Measurements from ENCODE around the gene PLD4. TPM values are rescaled to one million over a fixed set of nuclear protein-coding genes. Genes with fewer than 3 reads are reported as not detected.

Gene PLD4
- total and polyA plus RNA-seq, 3 donors from 2014 or later: 1.1 to 1.7 (median 1.2) TPM

DNA sequence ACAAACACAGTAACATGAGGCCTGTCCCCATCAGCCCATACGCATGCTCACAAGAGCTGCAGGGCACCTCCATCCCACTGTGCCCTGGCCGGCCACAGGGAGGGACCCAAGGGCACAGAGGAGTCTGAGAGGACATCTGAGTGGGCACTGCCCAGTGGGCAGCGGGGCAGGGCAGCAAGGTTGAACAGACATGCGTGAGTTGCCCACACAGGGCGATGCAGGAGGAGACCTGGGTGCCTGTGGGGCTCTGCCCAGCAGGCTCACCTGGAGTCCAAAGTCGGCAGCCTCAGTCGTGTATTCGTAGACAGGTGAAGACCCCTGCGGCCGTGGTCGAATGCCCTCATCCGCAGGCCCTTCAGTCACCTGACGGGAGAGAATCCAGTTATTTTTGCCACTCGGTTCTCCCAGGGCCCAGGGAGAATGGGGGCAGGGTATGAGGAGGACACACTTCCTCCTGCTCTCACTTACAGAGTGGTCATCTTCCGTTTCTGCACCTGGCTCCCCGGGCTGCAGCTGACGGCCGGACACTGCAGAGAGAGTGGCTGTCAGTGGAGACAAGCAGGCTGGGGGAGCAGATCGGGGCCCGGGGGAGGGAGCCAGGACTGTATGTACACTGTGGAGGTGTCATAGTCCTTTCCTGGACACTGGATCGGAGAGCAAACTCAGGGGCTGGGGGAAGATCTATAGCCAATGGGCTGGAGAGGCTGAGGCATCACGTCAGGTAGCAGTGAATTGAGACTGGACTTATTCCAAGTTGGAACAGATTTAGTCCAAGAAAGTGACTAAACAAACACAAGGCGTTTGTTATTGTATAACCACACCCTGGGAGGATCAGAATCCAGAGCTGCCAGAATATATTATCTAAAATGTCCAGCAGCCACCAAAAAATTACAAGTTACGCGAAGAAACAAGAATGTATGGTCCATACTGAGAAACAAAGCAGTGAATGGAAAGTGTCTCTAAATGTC is 32.8 kb downstream of the PLD4 start:
- 70 to 84% methylated on average over 23 to 25 of the region's 25 CpGs for WGBS, 2 donors
- no peaks in the 10 kb centered on the region for H3K4me1 ChIP-seq

DNA sequence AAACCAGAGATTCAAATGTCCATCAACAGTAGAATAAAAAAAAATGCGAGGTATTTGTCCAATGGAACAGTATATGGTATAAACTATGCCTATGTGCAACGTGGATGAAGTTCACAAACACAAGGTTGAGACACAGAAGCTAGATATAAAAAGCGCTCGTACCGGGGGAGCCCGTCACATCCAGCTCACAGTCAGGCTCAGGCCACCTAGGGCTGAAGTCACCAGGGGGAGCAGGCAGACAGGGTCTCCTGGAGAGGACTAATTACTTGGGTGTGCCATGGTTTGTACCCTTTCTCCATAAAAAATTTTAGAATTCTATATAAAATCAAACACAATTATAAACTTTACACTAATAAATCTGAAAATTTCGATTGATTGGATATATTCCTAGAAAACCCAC is 39.9 kb downstream of the PLD4 start:
- WGBS, 2 donors: 87 to 89% methylated on average over 7 of the region's 7 CpGs
- no peak for DNase-seq
- Histone ChIP-seq H3K36me3 (ENCODE audit: low read depth, missing control alignments) (no peaks in the 10 kb centered on the region), H3K27me3 (no peaks in the 10 kb centered on the region), H3K4me3 (no peak overlapping the region), H3K27ac (no peak overlapping the region), H3K9me3 (no peaks in the 10 kb centered on the region), H3K4me1 (peaks cover 16% of the 10 kb centered on the region)
- no peak for TF ChIP-seq POLR2A (IDR thresholded peaks at IDR 0.05)
- TF ChIP-seq, protein P1, sequence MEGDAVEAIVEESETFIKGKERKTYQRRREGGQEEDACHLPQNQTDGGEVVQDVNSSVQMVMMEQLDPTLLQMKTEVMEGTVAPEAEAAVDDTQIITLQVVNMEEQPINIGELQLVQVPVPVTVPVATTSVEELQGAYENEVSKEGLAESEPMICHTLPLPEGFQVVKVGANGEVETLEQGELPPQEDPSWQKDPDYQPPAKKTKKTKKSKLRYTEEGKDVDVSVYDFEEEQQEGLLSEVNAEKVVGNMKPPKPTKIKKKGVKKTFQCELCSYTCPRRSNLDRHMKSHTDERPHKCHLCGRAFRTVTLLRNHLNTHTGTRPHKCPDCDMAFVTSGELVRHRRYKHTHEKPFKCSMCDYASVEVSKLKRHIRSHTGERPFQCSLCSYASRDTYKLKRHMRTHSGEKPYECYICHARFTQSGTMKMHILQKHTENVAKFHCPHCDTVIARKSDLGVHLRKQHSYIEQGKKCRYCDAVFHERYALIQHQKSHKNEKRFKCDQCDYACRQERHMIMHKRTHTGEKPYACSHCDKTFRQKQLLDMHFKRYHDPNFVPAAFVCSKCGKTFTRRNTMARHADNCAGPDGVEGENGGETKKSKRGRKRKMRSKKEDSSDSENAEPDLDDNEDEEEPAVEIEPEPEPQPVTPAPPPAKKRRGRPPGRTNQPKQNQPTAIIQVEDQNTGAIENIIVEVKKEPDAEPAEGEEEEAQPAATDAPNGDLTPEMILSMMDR (IDR thresholded peaks at IDR 0.05): no peak
- intact Hi-C loops (cut with DNase I; ENCODE audit: low total_unique reads): no loop called here

More for the DNA sequence above, 32.8 kb downstream of the PLD4 start:
- no peaks in the 10 kb centered on the region for H3K9me3 ChIP-seq
- no peak overlapping the region for H3K4me3 ChIP-seq
- DNase-seq: no peak
- TF ChIP-seq, protein P1 (IDR thresholded peaks at IDR 0.05): no peak
- TF ChIP-seq POLR2A (IDR thresholded peaks at IDR 0.05): no peak
- intact Hi-C loops (cut with DNase I; ENCODE audit: low total_unique reads): no loop called here
- no peak overlapping the region for H3K27ac ChIP-seq
- no peaks in the 10 kb centered on the region for H3K27me3 ChIP-seq
- H3K36me3 ChIP-seq (ENCODE audit: low read depth, missing control alignments): no peaks in the 10 kb centered on the region

DNA sequence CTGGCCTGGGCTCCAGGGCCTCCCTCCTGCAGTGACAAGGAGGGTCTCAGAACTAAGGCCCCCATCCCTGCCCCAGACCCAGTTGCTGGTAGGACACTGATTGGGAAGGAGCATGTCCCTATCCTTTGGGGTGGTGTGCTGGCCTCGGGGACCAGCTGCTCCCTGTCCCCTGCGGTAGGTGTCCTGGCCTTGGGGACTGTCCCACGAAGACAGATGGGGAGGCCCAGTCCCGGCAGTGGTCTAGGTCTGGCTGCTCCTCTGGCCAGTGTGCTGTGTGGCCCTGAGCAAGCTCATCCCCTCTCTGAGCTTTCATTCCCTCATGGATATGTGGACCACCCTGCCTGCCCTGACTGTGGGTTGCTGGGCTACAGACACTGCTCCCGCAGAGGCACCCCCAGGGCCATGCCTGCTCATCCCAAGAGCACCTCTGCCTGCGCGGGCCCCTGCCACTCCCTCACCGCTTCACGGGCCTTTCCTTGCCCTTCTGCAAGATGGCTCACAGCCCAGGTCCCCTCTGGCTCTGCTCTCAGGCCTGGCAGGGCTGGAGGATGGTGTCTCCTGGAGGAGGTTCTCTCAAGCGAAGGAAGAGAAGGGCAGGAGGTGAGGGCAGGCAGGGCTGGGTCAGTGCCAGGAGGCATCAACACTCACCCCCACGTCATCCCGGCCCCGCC is 41.0 kb downstream of the PLD4 start:
- 88% methylated on average over 13 of the region's 13 CpGs; no CpG with 5 or more reads in 1 of the 2 donors for WGBS, 2 donors
- no peak for DNase-seq
- no peaks in the 10 kb centered on the region for H3K27me3 ChIP-seq
- H3K36me3 ChIP-seq (ENCODE audit: low read depth, missing control alignments): no peaks in the 10 kb centered on the region
- intact Hi-C loops (cut with DNase I; ENCODE audit: low total_unique reads): no loop called here
- H3K9me3 ChIP-seq: no peaks in the 10 kb centered on the region
- peaks cover 16% of the 10 kb centered on the region for H3K4me1 ChIP-seq
- TF ChIP-seq POLR2A (IDR thresholded peaks at IDR 0.05): no peak
- TF ChIP-seq, protein P1 (IDR thresholded peaks at IDR 0.05): no peak
- H3K27ac ChIP-seq: no peak overlapping the region
- no peak overlapping the region for H3K4me3 ChIP-seq

DNA sequence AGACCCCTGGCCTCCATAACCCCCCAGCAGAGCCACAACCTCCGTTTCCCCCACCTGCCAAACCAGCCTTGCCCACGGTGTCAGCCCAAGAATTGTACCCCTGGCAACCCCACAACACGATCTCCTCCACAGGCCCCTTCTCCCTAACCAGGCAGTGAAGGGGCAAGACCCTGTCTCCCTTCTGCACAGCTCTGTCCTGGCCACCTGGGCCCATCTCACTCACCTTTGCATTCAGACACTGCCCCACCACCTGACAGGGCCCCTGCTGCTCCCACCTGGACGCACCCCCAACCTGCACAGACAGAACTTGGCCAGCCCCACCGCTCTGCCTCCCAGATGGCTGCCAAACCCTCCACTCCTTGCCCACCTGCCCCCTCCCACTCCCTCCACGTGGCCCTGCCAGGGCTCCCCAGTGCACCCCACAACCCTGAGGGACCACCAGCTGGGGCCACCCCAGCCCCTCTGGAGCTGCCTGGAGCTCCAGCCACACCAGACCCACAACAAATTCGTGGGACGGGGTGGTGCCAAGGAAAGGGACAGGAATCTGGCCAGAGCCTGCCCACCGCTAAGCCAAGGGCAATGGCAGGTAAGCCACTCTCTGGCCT is 41.7 kb downstream of the PLD4 start:
- DNase-seq: no peak
- TF ChIP-seq, protein P1 (IDR thresholded peaks at IDR 0.05): no peak
- no peak for TF ChIP-seq POLR2A (IDR thresholded peaks at IDR 0.05)
- H3K27ac ChIP-seq: no peak overlapping the region
- H3K27me3 ChIP-seq: no peaks in the 10 kb centered on the region
- no peaks in the 10 kb centered on the region for H3K9me3 ChIP-seq
- peaks cover 16% of the 10 kb centered on the region for H3K4me1 ChIP-seq
- no peak overlapping the region for H3K4me3 ChIP-seq
- no peaks in the 10 kb centered on the region for H3K36me3 ChIP-seq (ENCODE audit: low read depth, missing control alignments)
- intact Hi-C loops (cut with DNase I; ENCODE audit: low total_unique reads): no loop called here
- 89 to 94% methylated on average over 8 to 9 of the region's 9 CpGs for WGBS, 2 donors
